ENCODE results near the gene RIMS3. TPM values are rescaled to one million over a fixed set of nuclear protein-coding genes. Genes with fewer than 3 reads are reported as not detected.
A peak's percentile ranks its signal among the peaks of the same experiment; 100 is the strongest.

Gene RIMS3
- total and polyA plus RNA-seq, 2 donors from 2014 or later = 1.6 to 6.2 TPM

DNA sequence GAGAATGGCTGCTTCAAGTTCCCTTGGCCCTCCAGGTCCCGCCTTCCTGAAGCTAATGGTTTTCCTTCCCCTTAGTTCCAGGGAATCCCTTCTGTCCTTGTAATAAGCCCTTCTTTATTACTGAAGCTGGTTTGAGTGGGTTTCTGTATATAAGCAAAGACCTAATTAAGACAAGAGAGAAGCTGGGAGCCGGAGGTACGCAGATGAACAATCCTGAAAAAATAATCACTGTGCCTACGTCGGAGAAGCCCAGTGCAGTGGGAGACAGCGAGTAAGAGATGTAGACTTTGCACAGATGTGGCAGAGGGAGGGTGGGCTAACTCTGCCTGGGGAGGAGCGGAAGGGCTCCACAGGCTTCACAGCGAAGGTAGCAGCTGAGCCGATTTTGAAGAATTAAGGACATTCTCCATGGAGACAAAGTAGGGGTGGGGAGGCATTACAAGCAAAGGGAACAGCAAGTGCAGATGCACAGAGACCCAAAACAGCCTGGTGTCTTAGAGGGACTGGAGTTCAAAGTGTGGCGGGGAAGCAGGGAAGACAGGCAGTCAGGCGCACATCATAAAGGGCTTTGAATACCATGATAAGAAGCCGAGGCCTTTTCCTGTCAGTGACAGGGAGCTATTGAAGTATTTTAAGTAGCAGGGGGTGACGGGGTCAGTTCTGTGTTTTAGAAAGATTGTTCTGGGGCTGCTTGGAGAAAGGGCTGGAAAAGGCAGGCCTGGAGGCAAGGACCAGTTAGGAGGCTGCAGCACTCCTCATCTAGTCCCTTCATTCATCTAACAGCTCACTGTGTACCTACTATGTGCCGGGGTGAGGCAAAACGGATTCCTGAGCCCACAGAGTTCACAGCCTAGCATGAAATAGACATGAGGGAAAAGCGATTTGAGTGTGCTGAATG, 6.5 kb downstream of the RIMS3 start:
- Histone ChIP-seq H3K4me3 (ENCODE audit: low read length in 3 of 3) (no peak overlapping the region), H3K9me3 (ENCODE audit: control insufficient read depth in 2 of 3, insufficient read depth in 1 of 3, low read length in 3 of 3) (no peaks in the 10 kb centered on the region), H3K27me3 (ENCODE audit: control insufficient read depth, insufficient read depth, low read length) (peaks cover 3% of the 10 kb centered on the region), H3K27ac (ENCODE audit: low read depth in 2 of 2, low read length in 2 of 2) (no peak overlapping the region), H3K9ac (ENCODE audit: low read length in 3 of 3) (no peak overlapping the region), H3K36me3 (ENCODE audit: control insufficient read depth in 2 of 3, insufficient read depth in 3 of 3, low read length in 3 of 3) (no peaks in the 10 kb centered on the region), H3K4me1 (ENCODE audit: control insufficient read depth in 2 of 3, insufficient read depth in 2 of 3, low read depth in 1 of 3, low read length in 3 of 3) (no peaks in the 10 kb centered on the region)
- no peak for TF ChIP-seq CTCF (IDR thresholded peaks at IDR 0.05; ENCODE audit: borderline replicate concordance, extremely low read depth, insufficient read depth)
- intact Hi-C loops (cut with DNase I) = no loop called here
- no peak for FAIRE-seq
- no peak for DNase-seq

DNA sequence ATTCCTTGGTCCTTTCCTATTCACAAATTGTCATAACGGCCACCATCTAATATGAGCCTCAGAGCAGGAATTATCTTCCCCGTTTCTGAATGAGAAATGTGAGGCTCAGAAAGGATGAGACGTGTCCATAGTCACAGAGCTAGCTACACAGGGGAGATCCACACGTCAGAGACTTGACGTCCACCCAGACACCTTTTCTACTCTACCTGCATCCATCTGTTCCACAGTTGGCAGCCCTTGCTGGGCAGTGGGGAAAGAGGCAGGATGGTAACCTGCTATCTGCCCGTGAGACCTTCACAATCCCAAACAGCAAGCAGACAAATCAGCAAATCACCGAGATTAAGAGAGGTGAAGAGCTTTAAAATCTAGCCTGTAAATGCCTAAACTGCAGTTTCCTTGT, 8.4 kb downstream of the RIMS3 start:
- peaks cover 3% of the 10 kb centered on the region for H3K27me3 ChIP-seq (ENCODE audit: control insufficient read depth, insufficient read depth, low read length)
- no peak overlapping the region for H3K9ac ChIP-seq (ENCODE audit: low read length in 3 of 3)
- H3K9me3 ChIP-seq (ENCODE audit: control insufficient read depth in 2 of 3, insufficient read depth in 1 of 3, low read length in 3 of 3) = no peaks in the 10 kb centered on the region
- H3K4me3 ChIP-seq (ENCODE audit: low read length in 3 of 3) = no peak overlapping the region
- no peaks in the 10 kb centered on the region for H3K4me1 ChIP-seq (ENCODE audit: control insufficient read depth in 2 of 3, insufficient read depth in 2 of 3, low read depth in 1 of 3, low read length in 3 of 3)
- H3K27ac ChIP-seq (ENCODE audit: low read depth in 2 of 2, low read length in 2 of 2) = no peak overlapping the region
- intact Hi-C loops (cut with DNase I) = no loop called here
- no peak for TF ChIP-seq CTCF (IDR thresholded peaks at IDR 0.05; ENCODE audit: borderline replicate concordance, extremely low read depth, insufficient read depth)
- DNase-seq (no peak), FAIRE-seq (no peak)
- H3K36me3 ChIP-seq (ENCODE audit: control insufficient read depth in 2 of 3, insufficient read depth in 3 of 3, low read length in 3 of 3) = no peaks in the 10 kb centered on the region

GRCh38 chr1:40653851-40654537, 11.5 kb downstream of the RIMS3 start:
- H3K36me3 ChIP-seq (ENCODE audit: control insufficient read depth in 2 of 3, insufficient read depth in 3 of 3, low read length in 3 of 3) = no peaks in the 10 kb centered on the region
- no peak overlapping the region for H3K4me3 ChIP-seq (ENCODE audit: low read length in 3 of 3)
- no peak overlapping the region for H3K27ac ChIP-seq (ENCODE audit: low read depth in 2 of 2, low read length in 2 of 2)
- no peaks in the 10 kb centered on the region for H3K9me3 ChIP-seq (ENCODE audit: control insufficient read depth in 2 of 3, insufficient read depth in 1 of 3, low read length in 3 of 3)
- no peaks in the 10 kb centered on the region for H3K4me1 ChIP-seq (ENCODE audit: control insufficient read depth in 2 of 3, insufficient read depth in 2 of 3, low read depth in 1 of 3, low read length in 3 of 3)
- FAIRE-seq (no peak), DNase-seq (peak in 4 of 5 donors; percentile 40 to 74 (median 66))
- H3K27me3 ChIP-seq (ENCODE audit: control insufficient read depth, insufficient read depth, low read length) = peaks cover 3% of the 10 kb centered on the region
- TF ChIP-seq CTCF (IDR thresholded peaks at IDR 0.05; ENCODE audit: borderline replicate concordance, extremely low read depth, insufficient read depth) = no peak
- intact Hi-C loops (cut with DNase I) = no loop called here
- H3K9ac ChIP-seq (ENCODE audit: low read length in 3 of 3) = no peak overlapping the region
